ENCODE measurements around the gene IL10.

GRCh38 chr1:206783506-206783905 lies 11.2 kb upstream of the IL10 start:
- TF ChIP-seq CTCF (tag by site-specific recombination; IDR thresholded peaks at IDR 0.05) (no peak), ZNF174 (tag by site-specific recombination; IDR thresholded peaks at IDR 0.05) (no peak)
